Stimulated activated memory B cell treated with anti-CD40 and anti-IgM and Interleukin-4, amounts not matched to agents 10 μg/mL and 1 μg/mL and 100 μg/mL, for 72 hours (primary cell): ENCODE data around the gene PHLDA3.
A peak's percentile ranks its signal among the peaks of the same experiment; 100 is the strongest.

Experiments used
- ATAC-seq: fragments of 150-1000 bp; cut with Tn5 transposase; 2 replicates; pipeline ENCODE4 v1.10.0; 2021
- H3K27ac Mint-ChIP-seq: one replicate; pipeline ENCODE4 v1.8.0; 2022; ENCODE audit warnings: mild to moderate bottlenecking, mixed read lengths
- H3K27me3 Mint-ChIP-seq: one replicate; pipeline ENCODE4 v1.8.0; 2022; ENCODE audit warnings: mixed read lengths
- H3K36me3 Mint-ChIP-seq: one replicate; pipeline ENCODE4 v1.8.0; 2022; ENCODE audit warnings: mixed read lengths
- H3K4me1 Mint-ChIP-seq: one replicate; pipeline ENCODE4 v1.8.0; 2022; ENCODE audit warnings: mixed read lengths
- H3K4me3 Mint-ChIP-seq: one replicate; pipeline ENCODE4 v1.8.0; 2022; ENCODE audit warnings: mild to moderate bottlenecking, moderate library complexity, mixed read lengths
- H3K9me3 Mint-ChIP-seq: one replicate; pipeline ENCODE4 v1.8.0; 2022; ENCODE audit warnings: mixed read lengths

PHLDA3 gene

DNA sequence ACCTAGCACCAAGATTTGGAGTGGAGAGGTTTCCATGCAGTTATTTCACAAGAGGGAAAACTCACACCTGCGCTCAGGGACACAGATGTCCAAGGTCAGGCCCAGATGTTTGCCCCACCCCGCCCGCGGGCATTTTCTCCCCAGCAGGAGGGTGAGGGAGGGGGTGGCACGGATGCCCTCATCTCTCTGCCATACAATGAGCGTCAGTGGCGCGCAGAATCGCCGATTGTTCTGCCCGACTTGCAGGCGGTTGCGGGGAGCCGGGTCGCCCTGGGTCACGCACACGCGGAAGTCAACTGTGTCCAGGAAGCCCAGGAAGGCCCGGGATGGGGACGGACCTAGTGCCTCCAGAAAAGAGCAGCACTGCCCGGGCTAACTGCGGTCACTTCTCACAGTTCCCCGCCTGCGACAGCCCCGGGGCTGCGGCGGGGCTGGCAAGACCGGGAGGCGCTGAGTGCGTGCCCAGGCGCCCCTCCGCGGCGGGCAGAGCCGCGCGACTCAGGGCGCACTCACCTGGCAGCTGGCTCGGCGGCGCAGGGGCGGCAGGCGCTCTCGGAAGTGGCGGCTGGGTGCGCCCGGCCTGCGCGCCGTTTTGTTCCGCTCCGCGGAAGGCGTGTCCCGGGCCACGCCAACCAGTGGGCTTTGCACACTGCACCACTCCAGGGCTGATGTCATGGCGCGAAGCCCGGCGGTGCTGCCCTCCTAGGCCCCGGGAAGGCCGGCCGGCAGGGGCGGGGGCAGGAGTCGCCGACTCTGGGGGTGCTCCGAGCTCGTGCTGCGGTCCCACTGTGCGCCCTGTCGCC is 37.8 kb upstream of the PHLDA3 start, which contains the start of gene CSRP1:
Gene CSRP1, minus strand, starts transcription at position 567 of the 803 bp plus-strand sequence. CDS start 10,820 bp downstream, outside the sequence.
- Mint-ChIP-seq H3K36me3 (peaks cover 6% of the 10 kb centered on the region), H3K4me1 (peaks cover 48% of the 10 kb centered on the region), H3K4me3 (peak within 1 kb of the TSS; percentile 86), H3K9me3 (no peaks in the 10 kb centered on the region), H3K27me3 (no peaks in the 10 kb centered on the region), H3K27ac (peak within 1 kb of the TSS; percentile 81)
- peak; percentile 97 for ATAC-seq

DNA sequence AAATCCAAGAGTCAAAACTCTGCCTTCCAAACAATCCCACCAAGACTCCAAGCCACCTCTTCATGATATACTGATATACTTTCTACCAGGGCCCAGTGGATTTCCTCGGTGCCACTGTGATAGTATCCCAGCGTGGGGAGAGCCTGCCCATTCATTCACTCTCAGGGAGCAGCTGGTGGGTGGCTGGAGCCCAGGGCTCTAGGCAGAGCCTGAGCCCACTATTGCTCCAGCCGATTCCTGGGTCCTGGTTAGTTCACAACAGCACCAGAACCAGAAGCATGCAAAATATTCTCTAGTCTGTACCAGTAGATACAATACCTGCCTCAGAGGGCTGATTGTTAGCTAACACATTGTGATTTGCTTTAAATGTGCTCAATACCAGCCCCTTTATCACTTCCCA is 37.1 kb upstream of the PHLDA3 start:
- Mint-ChIP-seq H3K36me3 (peaks cover 6% of the 10 kb centered on the region), H3K27ac (peak overlapping the region; percentile 81), H3K4me1 (peaks cover 43% of the 10 kb centered on the region), H3K4me3 (peak overlapping the region; percentile 86), H3K27me3 (no peaks in the 10 kb centered on the region), H3K9me3 (no peaks in the 10 kb centered on the region)
- no peak for ATAC-seq

GRCh38 chr1:201505503-201505890 is 36.5 kb upstream of the PHLDA3 start:
- Mint-ChIP-seq H3K36me3 (peaks cover 6% of the 10 kb centered on the region), H3K27me3 (no peaks in the 10 kb centered on the region), H3K27ac (peak overlapping the region; percentile 81), H3K9me3 (no peaks in the 10 kb centered on the region), H3K4me1 (peaks cover 43% of the 10 kb centered on the region), H3K4me3 (peak overlapping the region; percentile 43)
- no peak for ATAC-seq

DNA sequence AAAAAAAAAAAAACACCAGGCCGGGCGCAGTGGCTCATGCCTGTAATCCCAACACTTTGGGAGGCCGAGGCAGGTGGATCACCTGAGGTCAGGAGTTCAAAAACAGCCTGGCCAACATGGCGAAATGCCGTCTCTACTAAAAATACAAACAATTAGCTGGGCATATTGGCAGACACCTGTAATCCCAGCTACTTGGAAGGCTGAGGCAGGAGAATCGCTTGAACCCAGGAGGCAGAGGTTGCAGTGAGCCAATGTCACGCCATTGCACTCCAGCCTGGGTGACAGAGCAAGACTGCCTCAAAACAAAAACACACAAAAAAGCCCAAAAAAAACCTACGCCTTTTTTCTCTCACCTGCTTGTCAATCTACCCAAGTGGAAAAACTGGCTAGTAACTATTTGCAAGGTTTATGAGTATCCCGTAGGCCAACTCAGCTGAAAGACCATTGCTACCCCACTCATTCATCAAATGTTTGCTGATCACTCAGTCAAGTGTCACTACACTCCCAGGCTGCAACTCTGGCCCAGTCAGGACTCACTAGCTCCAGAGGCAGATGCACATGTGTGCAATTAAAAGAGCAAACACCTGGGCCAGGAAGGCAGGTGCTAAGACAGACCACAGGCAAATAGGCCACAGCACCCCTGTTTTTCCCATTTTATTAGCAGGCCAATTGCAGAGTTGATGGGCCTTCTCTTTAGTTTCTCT is 36.0 kb upstream of the PHLDA3 start:
- Mint-ChIP-seq H3K4me3 (peak overlapping the region; percentile 43), H3K27ac (peak overlapping the region; percentile 81), H3K4me1 (peaks cover 40% of the 10 kb centered on the region), H3K27me3 (no peaks in the 10 kb centered on the region), H3K36me3 (peaks cover 3% of the 10 kb centered on the region), H3K9me3 (no peaks in the 10 kb centered on the region)
- no peak for ATAC-seq

DNA sequence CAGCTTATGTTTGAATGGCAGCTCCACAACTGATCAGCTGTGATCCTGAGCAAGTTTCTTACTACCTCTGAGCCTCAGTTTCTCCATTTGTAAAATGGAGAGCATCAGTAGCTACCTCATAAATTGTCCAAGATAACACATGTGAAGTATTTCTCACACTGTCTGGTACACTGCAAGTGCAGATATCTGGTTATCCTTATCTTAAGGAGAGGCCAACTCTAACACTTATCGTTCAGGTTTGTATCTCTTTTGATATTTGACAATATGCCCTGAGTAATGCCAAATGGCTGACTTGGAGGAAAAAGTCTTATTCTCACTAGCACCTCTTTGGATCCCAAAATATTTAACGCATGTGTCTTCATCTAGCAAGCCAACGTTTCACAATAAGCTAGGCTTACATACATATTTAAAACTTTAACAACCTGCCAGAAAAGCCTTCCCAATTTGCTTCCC is 35.2 kb upstream of the PHLDA3 start:
- Mint-ChIP-seq H3K4me3 (no peak overlapping the region), H3K36me3 (no peaks in the 10 kb centered on the region), H3K27me3 (no peaks in the 10 kb centered on the region), H3K4me1 (peaks cover 37% of the 10 kb centered on the region), H3K9me3 (no peaks in the 10 kb centered on the region), H3K27ac (no peak overlapping the region)
- ATAC-seq = no peak

GRCh38 chr1:201503397-201504176 is 34.6 kb upstream of the PHLDA3 start:
- Mint-ChIP-seq H3K27ac (no peak overlapping the region), H3K36me3 (no peaks in the 10 kb centered on the region), H3K4me1 (peaks cover 37% of the 10 kb centered on the region), H3K4me3 (no peak overlapping the region), H3K9me3 (no peaks in the 10 kb centered on the region), H3K27me3 (no peaks in the 10 kb centered on the region)
- ATAC-seq = no peak

DNA sequence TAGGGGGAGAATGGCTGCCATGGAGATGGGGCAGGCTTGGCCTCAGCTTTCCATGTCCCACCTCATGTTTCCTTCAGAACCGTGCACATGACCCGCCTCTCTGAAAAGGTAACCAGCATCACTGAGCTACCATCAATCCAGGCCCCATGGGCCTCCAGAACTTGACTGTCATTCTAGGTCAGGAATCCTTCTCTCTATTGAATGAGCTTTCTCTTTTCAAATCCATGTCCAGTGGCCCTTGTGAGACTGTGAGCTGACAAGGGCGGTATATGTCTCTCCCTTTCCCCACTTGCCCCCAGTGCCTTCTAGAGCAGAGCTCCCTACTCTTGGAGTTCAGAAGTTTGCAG is 33.5 kb upstream of the PHLDA3 start:
- Mint-ChIP-seq H3K9me3 (no peaks in the 10 kb centered on the region), H3K4me1 (peaks cover 37% of the 10 kb centered on the region), H3K4me3 (no peak overlapping the region), H3K27ac (no peak overlapping the region), H3K27me3 (no peaks in the 10 kb centered on the region), H3K36me3 (peaks cover 6% of the 10 kb centered on the region)
- ATAC-seq = no peak

DNA sequence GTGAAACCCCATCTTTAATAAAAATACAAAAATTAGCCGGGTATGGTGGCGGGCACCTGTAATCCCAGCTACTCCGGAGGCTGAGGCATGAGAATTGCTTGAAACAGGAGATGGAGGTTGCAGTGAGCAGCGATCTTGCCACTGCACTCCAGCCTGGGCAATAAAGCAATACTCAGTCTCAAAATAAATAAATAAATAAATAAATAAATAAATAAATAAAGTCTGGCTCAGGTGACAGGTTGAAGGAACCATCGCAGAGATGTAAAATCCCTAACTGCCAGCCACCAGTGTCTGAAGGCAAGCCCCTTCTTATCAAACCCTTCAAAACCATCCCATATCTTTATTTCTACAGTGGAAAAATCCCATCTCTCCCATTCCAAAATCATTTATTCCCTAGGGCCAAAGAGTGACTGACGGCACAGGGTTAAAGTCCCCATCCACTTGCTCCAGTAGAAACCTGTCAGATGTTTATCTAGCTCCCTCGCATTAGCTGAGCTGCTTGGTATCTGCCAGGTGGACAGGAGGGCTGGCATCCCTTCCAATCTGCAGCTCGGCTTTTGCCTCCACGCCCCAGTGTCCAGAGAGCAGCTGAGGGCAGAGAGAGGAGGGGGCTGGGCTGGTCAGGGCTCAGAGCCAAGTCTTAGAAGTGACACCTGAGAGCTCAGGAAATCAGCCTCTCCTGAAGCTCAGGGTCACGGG is 33.0 kb upstream of the PHLDA3 start:
- ATAC-seq = no peak
- Mint-ChIP-seq H3K27ac (no peak overlapping the region), H3K27me3 (no peaks in the 10 kb centered on the region), H3K4me1 (peaks cover 34% of the 10 kb centered on the region), H3K36me3 (peaks cover 6% of the 10 kb centered on the region), H3K9me3 (no peaks in the 10 kb centered on the region), H3K4me3 (no peak overlapping the region)

GRCh38 chr1:201501144-201501543 is 32.2 kb upstream of the PHLDA3 start:
- Mint-ChIP-seq H3K9me3 (no peaks in the 10 kb centered on the region), H3K27ac (no peak overlapping the region), H3K27me3 (no peaks in the 10 kb centered on the region), H3K36me3 (peaks cover 7% of the 10 kb centered on the region), H3K4me1 (peaks cover 29% of the 10 kb centered on the region), H3K4me3 (no peak overlapping the region)
- ATAC-seq = no peak

GRCh38 chr1:201500670-201501120 is 31.7 kb upstream of the PHLDA3 start:
- H3K36me3 Mint-ChIP-seq = peaks cover 11% of the 10 kb centered on the region
- H3K9me3 Mint-ChIP-seq = no peaks in the 10 kb centered on the region
- no peak for ATAC-seq
- H3K4me3 Mint-ChIP-seq = no peak overlapping the region
- H3K27ac Mint-ChIP-seq = no peak overlapping the region
- peaks cover 24% of the 10 kb centered on the region for H3K4me1 Mint-ChIP-seq
- no peaks in the 10 kb centered on the region for H3K27me3 Mint-ChIP-seq

DNA sequence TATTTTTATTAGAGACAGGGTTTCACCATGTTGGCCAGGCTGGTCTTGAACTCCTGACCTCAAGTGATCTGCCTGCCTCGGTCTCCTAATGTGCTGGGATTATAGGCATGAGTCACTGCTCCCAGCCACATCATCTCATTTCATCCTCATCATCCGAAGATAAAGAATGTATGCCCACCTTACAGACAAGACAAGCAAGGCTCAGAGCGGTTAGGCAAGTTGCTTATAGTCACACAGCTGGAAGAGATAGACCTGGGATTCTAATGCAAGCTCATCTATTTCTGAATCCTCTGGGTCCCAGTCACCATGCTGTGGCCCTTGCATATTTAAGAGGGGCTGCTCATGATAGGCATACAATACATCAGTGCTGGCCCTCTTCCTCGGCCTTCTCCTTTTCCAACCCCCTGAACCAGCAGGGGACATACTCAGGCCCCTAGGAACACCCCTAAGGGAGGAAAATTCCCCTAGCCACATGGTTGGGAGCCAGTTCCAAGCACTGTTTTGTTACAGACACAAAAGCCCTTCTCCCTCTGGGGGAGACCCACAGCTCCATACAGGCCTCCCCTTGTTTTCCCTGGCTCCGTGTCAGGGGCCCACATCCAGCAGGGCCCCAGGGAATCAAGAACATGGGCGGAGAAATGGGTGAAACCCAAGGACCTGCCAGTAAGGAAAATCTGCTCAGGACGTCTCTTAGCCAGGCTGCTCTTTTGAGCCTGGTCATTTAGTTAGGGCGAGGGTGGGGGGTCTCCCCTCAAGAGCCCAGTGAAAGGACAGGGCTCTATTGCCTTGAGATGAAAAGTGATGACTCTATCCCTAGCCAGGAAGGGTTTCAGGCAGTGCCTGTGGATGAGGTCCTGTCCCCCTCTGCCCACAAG is 31.0 kb upstream of the PHLDA3 start:
- no peak overlapping the region for H3K4me3 Mint-ChIP-seq
- H3K9me3 Mint-ChIP-seq = no peaks in the 10 kb centered on the region
- ATAC-seq = no peak
- H3K27ac Mint-ChIP-seq = no peak overlapping the region
- peaks cover 17% of the 10 kb centered on the region for H3K4me1 Mint-ChIP-seq
- peaks cover 15% of the 10 kb centered on the region for H3K36me3 Mint-ChIP-seq
- H3K27me3 Mint-ChIP-seq = no peaks in the 10 kb centered on the region

GRCh38 chr1:201499191-201499590 is 30.2 kb upstream of the PHLDA3 start:
- Mint-ChIP-seq H3K9me3 (no peaks in the 10 kb centered on the region), H3K4me1 (peaks cover 16% of the 10 kb centered on the region), H3K4me3 (no peak overlapping the region), H3K27me3 (no peaks in the 10 kb centered on the region), H3K27ac (no peak overlapping the region), H3K36me3 (peaks cover 23% of the 10 kb centered on the region)
- ATAC-seq = no peak

- Mint-ChIP-seq H3K27ac (no peak overlapping the region), H3K36me3 (peaks cover 28% of the 10 kb centered on the region), H3K4me3 (no peak overlapping the region), H3K27me3 (no peaks in the 10 kb centered on the region), H3K4me1 (peaks cover 12% of the 10 kb centered on the region), H3K9me3 (peaks cover 2% of the 10 kb centered on the region)
- no peak for ATAC-seq
These were observed 29.6 kb upstream of the PHLDA3 start for GRCh38 chr1:201498621-201499020.

- Mint-ChIP-seq H3K27ac (no peak overlapping the region), H3K36me3 (peaks cover 34% of the 10 kb centered on the region)
- ATAC-seq = no peak
These were observed 29.0 kb upstream of the PHLDA3 start for GRCh38 chr1:201497935-201498509.

More at GRCh38 chr1:201497935-201498509, 29.0 kb upstream of the PHLDA3 start:
- Mint-ChIP-seq H3K27me3 (no peaks in the 10 kb centered on the region), H3K4me3 (no peak overlapping the region), H3K4me1 (peaks cover 6% of the 10 kb centered on the region), H3K9me3 (peaks cover 2% of the 10 kb centered on the region)
